ENCODE data around the gene PEX11A. TPM values are rescaled to one million over a fixed set of nuclear protein-coding genes. Genes with fewer than 3 reads are reported as not detected.
"Not testable (repeated sequence)": the region's sequence is repeated elsewhere in the genome, so short reads cannot be mapped to it uniquely, and the experiment has no call there.

PEX11A gene
- total RNA-seq, 2 donors from 2014 or later, result 11.6 to 14.8 TPM

GRCh38 chr15:89704411-89704810 lies 13.9 kb upstream of the PEX11A start:
- Histone ChIP-seq H3K4me1 (no peaks in the 10 kb centered on the region), H3K27me3 (no peaks in the 10 kb centered on the region), H3K36me3 (no peaks in the 10 kb centered on the region), H3K9me3 (no peaks in the 10 kb centered on the region), H3K27ac (no peak overlapping the region), H3K4me3 (no peak overlapping the region)
- DNase-seq (ENCODE audit: low spot score), result no peak
- no peak for TF ChIP-seq CTCF (IDR thresholded peaks at IDR 0.05)

GRCh38 chr15:89695198-89695597 lies 4.6 kb upstream of the PEX11A start:
- peaks cover 0 to under 1% of the 10 kb centered on the region in 2 donors for H3K4me1 ChIP-seq
- no peak for DNase-seq (ENCODE audit: low spot score)
- no peaks in the 10 kb centered on the region for H3K27me3 ChIP-seq
- H3K36me3 ChIP-seq, result no peaks in the 10 kb centered on the region
- no peaks in the 10 kb centered on the region for H3K9me3 ChIP-seq
- TF ChIP-seq CTCF (IDR thresholded peaks at IDR 0.05), result no peak
- no peak overlapping the region for H3K4me3 ChIP-seq
- H3K27ac ChIP-seq, result no peak overlapping the region

- H3K9me3 ChIP-seq, result no peaks in the 10 kb centered on the region
- peaks cover 0 to 11% of the 10 kb centered on the region in 2 donors for H3K4me1 ChIP-seq
- TF ChIP-seq CTCF (IDR thresholded peaks at IDR 0.05), result no peak
- no peak for DNase-seq (ENCODE audit: low spot score)
- no peak overlapping the region for H3K4me3 ChIP-seq
- no peak overlapping the region for H3K27ac ChIP-seq
- H3K36me3 ChIP-seq, result no peaks in the 10 kb centered on the region
- no peaks in the 10 kb centered on the region for H3K27me3 ChIP-seq
These were observed 3.1 kb upstream of the PEX11A start for GRCh38 chr15:89693696-89694095.

GRCh38 chr15:89693091-89693490 lies 2.5 kb upstream of the PEX11A start:
- no peak for TF ChIP-seq CTCF (IDR thresholded peaks at IDR 0.05)
- Histone ChIP-seq H3K27me3 (no peaks in the 10 kb centered on the region), H3K9me3 (no peaks in the 10 kb centered on the region), H3K36me3 (no peaks in the 10 kb centered on the region), H3K27ac (no peak overlapping the region), H3K4me3 (no peak overlapping the region), H3K4me1 (peaks cover 0 to 11% of the 10 kb centered on the region in 2 donors)
- no peak for DNase-seq (ENCODE audit: low spot score)

- not testable (repeated sequence) for H3K27me3 ChIP-seq; DNase-seq (ENCODE audit: low spot score); H3K9me3 ChIP-seq; H3K36me3 ChIP-seq
- Histone ChIP-seq H3K4me3 (peak overlapping the region; percentile 63 to 66), H3K4me1 (peaks cover 0 to 11% of the 10 kb centered on the region in 2 donors), H3K27ac (peak overlapping the region; percentile 59 to 71)
These were observed 651 bp downstream of the PEX11A start for GRCh38 chr15:89689930-89690275.

GRCh38 chr15:89686522-89686921 lies 4.0 kb downstream of the PEX11A start:
- DNase-seq (ENCODE audit: low spot score), result no peak
- Histone ChIP-seq H3K27me3 (no peaks in the 10 kb centered on the region), H3K27ac (no peak overlapping the region), H3K4me1 (peaks cover 0 to 11% of the 10 kb centered on the region in 2 donors), H3K4me3 (no peak overlapping the region), H3K9me3 (no peaks in the 10 kb centered on the region), H3K36me3 (no peaks in the 10 kb centered on the region)
- no peak for TF ChIP-seq CTCF (IDR thresholded peaks at IDR 0.05)

Measured in right atrium auricular region (tissue), 2 donors.